GM12878 (cell line): ENCODE results near the gene TNFRSF1B. TPM values are rescaled to one million over a fixed set of nuclear protein-coding genes. Genes with fewer than 3 reads are reported as not detected.

Experiments
- ATAC-seq: fragments of 200-7000 bp; cut with Tn5 transposase; 3 replicates; pipeline ENCODE4 v1.9.1; 2020; ENCODE audit warnings: mild to moderate bottlenecking, moderate library complexity
- BruUV-seq: library from RNA; stranded (reverse); fragments of 400-500 nt; replicated peaks from 2 replicates; lab custom pipeline; 2021; lab: Mats Ljungman, UMichigan
- CTCF ChIA-PET: fragments of 300-600 bp; sonication (Branson Sonifier 250); formaldehyde crosslinking; extraction: SDS; loops from one replicate; lab custom pipeline; 2021; ENCODE audit warnings: inconsistent platforms; lab: Yijun Ruan, JAX
- POLR2A ChIA-PET: fragments of 350-600 bp; formaldehyde crosslinking; extraction: SDS; loops from one replicate; lab custom pipeline; 2021; ENCODE audit warnings: inconsistent platforms; lab: Charles Lee
- RAD21 ChIA-PET: fragments of 300-600 bp; sonication (Branson Sonifier 250); formaldehyde crosslinking; loops from one replicate; lab custom pipeline; 2023; ENCODE audit warnings: antibody characterized with exemption; ENCODE audit not compliant: unreplicated experiment; lab: Charles Lee
- SMC1A ChIA-PET: fragments of 300-600 bp; sonication (Branson Sonifier 250); formaldehyde crosslinking; loops from one replicate; lab custom pipeline; 2023; ENCODE audit not compliant: unreplicated experiment, uncharacterized antibody; lab: Charles Lee
- DNase-seq: peaks from one replicate; pipeline ENCODE4 v3.0.0-alpha.2; 2011; ENCODE audit warnings: low read depth, low spot score
- FAIRE-seq: peaks from 3 replicates; lab custom pipeline; 2011; peaks lifted over from hg19 to GRCh38; lab: Jason Lieb, UNC
- H2AFZ ChIP-seq: 2 replicates; pipeline ENCODE4 v1.6.0; 2011; ENCODE audit warnings: low read depth, low read length, control low read depth; ENCODE audit not compliant: control insufficient read depth
- H3K27ac ChIP-seq: 2 replicates; pipeline ENCODE4 v1.5.1; 2011; ENCODE audit warnings: control low read depth; ENCODE audit not compliant: control insufficient read depth, insufficient read depth
- H3K27me3 ChIP-seq, 2 experiments: replicated peaks in 1 of 2; 2 replicates each; pipeline versions ENCODE4 v1.6.0 to v1.6.1; 2011; ENCODE audit warnings: low read length in 1 of 2; ENCODE audit not compliant: control insufficient read depth in 2 of 2, insufficient read depth in 2 of 2
- H3K36me3 ChIP-seq, 2 experiments: 2 replicates each; pipeline ENCODE4 v1.5.1; 2011; ENCODE audit warnings: low read length in 1 of 2; ENCODE audit not compliant: control insufficient read depth in 2 of 2, insufficient read depth in 2 of 2
- H3K4me1 ChIP-seq: 2 replicates; pipeline ENCODE4 v1.6.1; 2011; ENCODE audit warnings: mild to moderate bottlenecking, low read length, moderate library complexity, mixed read lengths; ENCODE audit not compliant: control insufficient read depth, insufficient read depth
- H3K4me2 ChIP-seq: 2 replicates; pipeline ENCODE4 v1.6.0; 2011; ENCODE audit warnings: control low read depth; ENCODE audit not compliant: control insufficient read depth, insufficient read depth
- H3K4me3 ChIP-seq: fragments of 200-600 bp; sonication (generic); 2 replicates; pipeline ENCODE4 v1.5.1; 2016
- H3K79me2 ChIP-seq: 2 replicates; pipeline ENCODE4 v1.6.0; 2011; ENCODE audit warnings: low read length; ENCODE audit not compliant: control insufficient read depth, insufficient read depth
- H3K9ac ChIP-seq: 2 replicates; pipeline ENCODE4 v1.8.0; 2011; ENCODE audit warnings: low read length, control low read depth, mixed read lengths; ENCODE audit not compliant: control insufficient read depth, insufficient read depth
- H3K9me3 ChIP-seq: replicated peaks from 3 replicates; pipeline ENCODE4 v1.5.1; 2011; ENCODE audit warnings: mild to moderate bottlenecking, low read length; ENCODE audit not compliant: control insufficient read depth, insufficient read depth
- H4K20me1 ChIP-seq: 2 replicates; pipeline ENCODE4 v1.6.0; 2011; ENCODE audit not compliant: control insufficient read depth, insufficient read depth
- CBFB ChIP-seq: IDR thresholded peaks from 2 replicates; pipeline ENCODE4 v1.6.1; 2016; ENCODE audit warnings: antibody characterized with exemption, low read depth
- IRF5 ChIP-seq: fragments of 450-650 bp; IDR thresholded peaks from 2 replicates; pipeline ENCODE4 v1.6.1; 2017; ENCODE audit warnings: borderline replicate concordance
- KDM1A ChIP-seq: fragments of 200-600 bp; sonication (generic); IDR thresholded peaks from 2 replicates; pipeline ENCODE4 v1.6.1; 2016; ENCODE audit warnings: borderline replicate concordance
- SMARCA5 ChIP-seq: fragments of 450-650 bp; IDR thresholded peaks from 2 replicates; pipeline ENCODE4 v1.6.1; 2017; ENCODE audit warnings: mild to moderate bottlenecking
- ZNF217 ChIP-seq: fragments of 450-650 bp; IDR thresholded peaks from 2 replicates; pipeline ENCODE4 v1.6.1; 2017; ENCODE audit warnings: antibody characterized with exemption, mild to moderate bottlenecking
- WGBS: methylation state at CpG from one replicate; pipeline ENCODE4 v1.1.6; 2016; ENCODE audit warnings: low lambda C conversion rate; ENCODE audit not compliant: insufficient replicate concordance, insufficient coverage; ENCODE audit errors: missing lambda C conversion rate; 5-methylcytosine and 5-hydroxymethylcytosine counted together
- in situ Hi-C: fragments of 300-500 bp; cut with MboI; formaldehyde crosslinking; loops from 9 replicates; pipeline ENCODE4 v1.14.3; 2018; ENCODE audit warnings: mixed read lengths
- intact Hi-C: fragments of 100-400 bp; cut with micrococcal nuclease; formaldehyde crosslinking; loops from one replicate; pipeline ENCODE4 v1.14.2; 2022; ENCODE audit not compliant: unreplicated experiment
- polyA plus RNA-seq, 11 experiments: library from polyadenylated mRNA; depleted of rRNA in 4 of 11; unstranded in 6 of 11; stranded (reverse) in 5 of 11; fragments of >200 nt; fragmentation: Nextera tagmentation in 4 of 11; fragmentation: Illumina TruSeq in 1 of 11; extraction: Ambion mirVana in 4 of 11; extraction: Trizol in 1 of 11; gene quantifications; 1 replicate in 1 of 11; 2 replicates in 10 of 11; pipeline versions ENCODE4 v1.2.1 to v1.2.3, GENCODE V29; 2011 to 2016; ENCODE audit warnings: inconsistent platforms in 2 of 11, missing spikeins in 2 of 11, low read depth in 1 of 11
- total RNA-seq, 4 experiments: library from RNA; depleted of rRNA in 3 of 4; stranded (reverse); fragments of >200 nt in 3 of 4; fragmentation: Illumina TruSeq in 1 of 4; extraction: Trizol in 1 of 4; gene quantifications; 2 replicates each; pipeline versions ENCODE4 v1.2.1 to v1.2.3, GENCODE V29; 2013 to 2021

Gene TNFRSF1B
- total and polyA plus RNA-seq, 10 of the 15 experiments (the other 5 are each of a cell fraction or from before 2014, with no cell fraction given) = 10.1 to 87.2 (median 37.3) TPM

GRCh38 chr1:12161324-12161661 lies 5.5 kb upstream of the TNFRSF1B start:
- RAD21 ChIA-PET = interaction anchor here (1.0 to 5.1 kb wide), 6 partner anchors 10 to 110 kb away, joined by 3 to 118 read pairs (median 4); no protein-coding TSS in a partner anchor
- H3K4me1 ChIP-seq = peaks cover 82% of the 10 kb centered on the region
- CTCF ChIA-PET = interaction anchor here (1.0 to 4.1 kb wide), 6 partner anchors 11 to 49 kb away, joined by 3 to 47 read pairs (median 4); no protein-coding TSS in a partner anchor
- H3K79me2 ChIP-seq = no peaks in the 10 kb centered on the region
- FAIRE-seq = no peak
- POLR2A ChIA-PET = interaction anchor here (0.8 to 5.2 kb wide), 6 partner anchors 12 to 109 kb away, joined by 3 to 166 read pairs (median 4); no protein-coding TSS in a partner anchor
- SMC1A ChIA-PET = interaction anchor here (0.9 to 20.8 kb wide), 5 partner anchors 13 to 41 kb away, joined by 3 to 347 read pairs (median 5); no protein-coding TSS in a partner anchor
- no TSS peak for BruUV-seq
- no peaks in the 10 kb centered on the region for H3K27me3 ChIP-seq
- peak overlapping the region; percentile 52 for H3K9ac ChIP-seq
- H3K27ac ChIP-seq = peak overlapping the region; percentile 89
- no peaks in the 10 kb centered on the region for H3K36me3 ChIP-seq
- TF ChIP-seq ZNF217 (peak; percentile 92), SMARCA5 (peak; percentile 94), KDM1A (0 out of 2 replicates have a peak, but pooled peaks have one; percentile 58), CBFB (0 out of 2 replicates have a peak, but pooled peaks have one; percentile 26), IRF5 (no peak)
- DNase-seq = no peak
- H3K4me3 ChIP-seq = no peak overlapping the region
- WGBS = 73% methylated on average over 2 of the region's 2 CpGs
- H2AFZ ChIP-seq = no peak overlapping the region
- no peak for ATAC-seq
- intact Hi-C loops = loop anchor here (5.0 kb wide), 2 partner anchors 36 to 114 kb away; no protein-coding TSS in a partner anchor
- peak overlapping the region; percentile 73 for H3K4me2 ChIP-seq
- H3K9me3 ChIP-seq = no peaks in the 10 kb centered on the region
- in situ Hi-C loops = loop anchor here (25.0 kb wide), 1 partner anchor 1576 kb away; no protein-coding TSS in a partner anchor
- no peaks in the 10 kb centered on the region for H4K20me1 ChIP-seq
